OCI-LY3 (cell line): ENCODE data around the gene TRPM7.

Experiments used
- H2AFZ ChIP-seq: fragments of 200-600, 300-600 bp; shearing (Covaris generic); 2 replicates; pipeline ENCODE4 v1.6.0; 2014; ENCODE audit warnings: antibody characterized with exemption, low read depth, low read length
- H3K27ac ChIP-seq: fragments of 200-600, 300-600 bp; sonication (generic); 2 replicates; pipeline ENCODE4 v1.5.1; 2014; ENCODE audit warnings: mild to moderate bottlenecking, low read length, moderate library complexity, mixed read lengths
- H3K27me3 ChIP-seq: fragments of 200-600, 300-600 bp; sonication (generic); 2 replicates; pipeline ENCODE4 v1.6.1; 2014; ENCODE audit warnings: low read depth, low read length, mixed read lengths
- H3K36me3 ChIP-seq: fragments of 200-600, 300-600 bp; sonication (generic); replicated peaks from 2 replicates; pipeline ENCODE3; 2014; ENCODE audit warnings: low read depth, low read length, mixed read lengths
- H3K4me1 ChIP-seq: fragments of 300-600, 200-600 bp; sonication (generic); 2 replicates; pipeline ENCODE4 v1.6.1; 2014; ENCODE audit warnings: low read length, mixed read lengths
- H3K4me2 ChIP-seq: fragments of 200-600, 300-600 bp; sonication (generic); 2 replicates; pipeline ENCODE4 v1.6.1; 2014; ENCODE audit warnings: low read length, mixed read lengths
- H3K4me3 ChIP-seq: fragments of 300-600, 200-600 bp; sonication (generic); 2 replicates; pipeline ENCODE4 v1.5.1; 2014; ENCODE audit warnings: antibody characterized with exemption, mild to moderate bottlenecking, low read length, moderate library complexity
- H3K79me2 ChIP-seq: fragments of 300-600, 200-600 bp; shearing (Covaris generic); 2 replicates; pipeline ENCODE4 v1.6.1; 2014; ENCODE audit warnings: mild to moderate bottlenecking, low read length, mixed read lengths
- H3K9ac ChIP-seq: fragments of 300-600, 200-600 bp; shearing (Covaris generic); 2 replicates; pipeline ENCODE4 v1.6.0; 2014; ENCODE audit warnings: mild to moderate bottlenecking, low read length, moderate library complexity
- H3K9me3 ChIP-seq: fragments of 200-600, 300-600 bp; shearing (Covaris generic); 2 replicates; pipeline ENCODE4 v1.6.1; 2014; ENCODE audit warnings: low read length, mixed read lengths; ENCODE audit not compliant: insufficient read depth
- H4K20me1 ChIP-seq: fragments of 200-600, 300-600 bp; sonication (generic); 2 replicates; pipeline ENCODE4 v1.6.1; 2016; ENCODE audit warnings: low read length, mixed read lengths; ENCODE audit not compliant: insufficient read depth
- EZH2phosphoT487 ChIP-seq: fragments of 200-600 bp; shearing (Covaris generic); IDR thresholded peaks from 2 replicates; pipeline ENCODE4 v1.6.1; 2018; ENCODE audit warnings: antibody characterized with exemption, mixed run types, low read depth
- TF ChIP-seq, protein P1 (sequence below): fragments of 200-600, 300-600 bp; sonication (generic); IDR thresholded peaks from 2 replicates; pipeline ENCODE4 v1.5.1; 2014; ENCODE audit warnings: antibody characterized with exemption, low read length, low read depth

Gene TRPM7

DNA sequence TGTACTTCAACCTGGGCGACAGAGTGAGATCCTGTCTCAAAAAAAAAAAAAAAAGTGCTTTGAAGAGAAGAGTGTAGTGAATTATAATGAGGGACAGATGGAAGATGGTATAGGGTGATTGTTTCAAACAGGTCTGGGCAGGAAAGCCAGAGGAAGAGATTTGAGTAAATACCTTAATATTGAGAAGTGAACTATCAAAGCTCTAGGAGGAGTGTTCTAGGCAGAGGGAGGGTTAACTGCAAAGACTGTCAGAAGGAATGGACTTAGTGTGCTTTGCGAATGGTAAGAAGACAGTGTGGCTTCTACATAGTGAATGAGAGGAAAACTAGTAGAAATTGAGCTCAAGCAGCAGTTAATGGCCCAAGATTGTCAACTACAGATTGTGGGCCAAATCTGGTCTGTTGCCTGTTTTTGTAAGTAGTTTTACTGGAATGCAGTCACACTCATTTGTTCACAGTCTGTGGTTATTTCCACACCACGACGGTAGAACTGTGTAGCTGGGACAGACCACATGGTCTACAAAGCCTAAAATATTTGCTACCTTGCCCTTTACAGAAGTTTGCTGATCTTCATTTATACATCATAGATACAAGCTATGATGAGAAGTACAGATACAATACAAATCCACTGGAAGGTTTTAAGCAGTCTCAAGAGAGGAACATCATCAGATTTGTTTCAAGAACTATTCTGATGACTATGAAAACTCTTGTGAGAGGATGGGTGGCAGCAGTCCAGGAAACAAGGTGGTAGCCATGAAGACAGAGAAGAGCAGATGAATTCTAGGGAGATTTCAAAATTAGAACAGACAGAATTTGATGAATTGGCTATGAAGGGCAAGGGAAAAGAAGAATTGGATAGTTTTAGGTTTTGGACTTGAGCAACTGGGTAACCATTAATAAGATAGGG is 123.6 kb downstream of the TRPM7 start:
- Histone ChIP-seq H3K4me3 (no peak overlapping the region), H3K36me3 (peaks cover 23% of the 10 kb centered on the region), H3K79me2 (no peaks in the 10 kb centered on the region), H4K20me1 (no peaks in the 10 kb centered on the region), H3K4me2 (no peak overlapping the region), H3K27me3 (no peaks in the 10 kb centered on the region), H3K9me3 (no peaks in the 10 kb centered on the region), H3K9ac (no peak overlapping the region), H3K4me1 (no peaks in the 10 kb centered on the region), H2AFZ (no peak overlapping the region), H3K27ac (no peak overlapping the region)
- no peak for TF ChIP-seq EZH2phosphoT487
- TF ChIP-seq, protein P1, sequence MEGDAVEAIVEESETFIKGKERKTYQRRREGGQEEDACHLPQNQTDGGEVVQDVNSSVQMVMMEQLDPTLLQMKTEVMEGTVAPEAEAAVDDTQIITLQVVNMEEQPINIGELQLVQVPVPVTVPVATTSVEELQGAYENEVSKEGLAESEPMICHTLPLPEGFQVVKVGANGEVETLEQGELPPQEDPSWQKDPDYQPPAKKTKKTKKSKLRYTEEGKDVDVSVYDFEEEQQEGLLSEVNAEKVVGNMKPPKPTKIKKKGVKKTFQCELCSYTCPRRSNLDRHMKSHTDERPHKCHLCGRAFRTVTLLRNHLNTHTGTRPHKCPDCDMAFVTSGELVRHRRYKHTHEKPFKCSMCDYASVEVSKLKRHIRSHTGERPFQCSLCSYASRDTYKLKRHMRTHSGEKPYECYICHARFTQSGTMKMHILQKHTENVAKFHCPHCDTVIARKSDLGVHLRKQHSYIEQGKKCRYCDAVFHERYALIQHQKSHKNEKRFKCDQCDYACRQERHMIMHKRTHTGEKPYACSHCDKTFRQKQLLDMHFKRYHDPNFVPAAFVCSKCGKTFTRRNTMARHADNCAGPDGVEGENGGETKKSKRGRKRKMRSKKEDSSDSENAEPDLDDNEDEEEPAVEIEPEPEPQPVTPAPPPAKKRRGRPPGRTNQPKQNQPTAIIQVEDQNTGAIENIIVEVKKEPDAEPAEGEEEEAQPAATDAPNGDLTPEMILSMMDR: no peak

DNA sequence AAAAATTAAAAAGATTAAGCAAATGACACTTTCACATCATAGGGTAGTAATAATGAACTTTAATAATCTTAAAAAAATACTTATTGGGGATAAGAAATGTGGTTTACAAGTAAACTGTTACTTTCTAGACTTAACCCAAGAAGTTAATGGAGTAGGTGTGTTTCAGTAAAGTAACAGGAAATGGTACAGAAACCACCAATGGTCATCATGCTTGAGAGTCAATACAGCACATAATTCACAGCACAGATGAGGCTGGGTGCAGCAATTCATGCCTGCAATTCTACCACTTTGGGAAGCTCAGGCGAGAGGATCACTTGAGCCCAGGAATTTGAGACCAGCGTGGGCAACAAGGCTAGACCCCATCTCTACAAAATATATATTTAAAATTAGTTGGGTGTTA is 128.6 kb downstream of the TRPM7 start:
- no peaks in the 10 kb centered on the region for H3K4me1 ChIP-seq
- H2AFZ ChIP-seq: no peak overlapping the region
- no peak overlapping the region for H3K27ac ChIP-seq
- no peaks in the 10 kb centered on the region for H3K27me3 ChIP-seq
- no peak overlapping the region for H3K9ac ChIP-seq
- no peaks in the 10 kb centered on the region for H3K79me2 ChIP-seq
- no peak overlapping the region for H3K4me2 ChIP-seq
- H4K20me1 ChIP-seq: no peaks in the 10 kb centered on the region
- H3K4me3 ChIP-seq: no peak overlapping the region
- no peaks in the 10 kb centered on the region for H3K9me3 ChIP-seq
- H3K36me3 ChIP-seq: peaks cover 28% of the 10 kb centered on the region
- TF ChIP-seq, protein P1: no peak
- TF ChIP-seq EZH2phosphoT487: no peak

DNA sequence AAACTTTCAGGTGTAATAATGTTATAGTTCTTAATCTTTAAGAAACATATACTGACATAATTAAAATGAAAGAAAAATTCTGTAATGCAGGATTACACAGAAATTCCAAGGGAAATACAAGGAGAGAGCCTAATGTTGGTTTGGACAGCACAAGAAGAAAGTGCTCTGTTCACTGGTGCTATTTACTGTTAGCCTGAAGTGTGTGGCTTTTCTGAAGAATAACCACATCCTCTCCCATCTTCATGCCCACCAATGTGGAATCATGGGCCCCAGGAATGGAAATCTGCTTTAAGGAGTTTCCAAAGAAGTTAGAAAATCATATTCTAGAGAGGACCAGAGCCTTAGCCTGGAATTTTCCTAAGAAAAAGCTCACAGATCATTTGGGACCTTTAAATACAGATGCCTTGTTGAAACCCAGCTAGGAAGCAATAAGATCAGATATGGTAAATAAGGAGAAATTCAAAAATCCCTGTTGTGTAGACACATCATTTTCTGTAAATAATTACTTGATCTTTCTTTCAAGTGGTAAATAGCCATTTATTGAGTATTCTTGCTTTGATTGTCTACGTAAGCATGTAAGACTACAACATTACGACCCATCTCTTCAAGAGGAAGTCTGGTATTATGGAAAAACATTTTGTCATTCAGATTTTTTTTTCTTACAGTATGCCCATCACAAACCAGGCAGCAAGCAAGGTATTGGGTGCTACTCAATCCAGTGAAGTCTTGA is 129.8 kb downstream of the TRPM7 start:
- Histone ChIP-seq H3K27me3 (no peaks in the 10 kb centered on the region), H3K9me3 (no peaks in the 10 kb centered on the region), H3K4me1 (no peaks in the 10 kb centered on the region), H3K4me2 (no peak overlapping the region), H3K79me2 (no peaks in the 10 kb centered on the region), H3K27ac (no peak overlapping the region), H3K36me3 (peaks cover 25% of the 10 kb centered on the region), H2AFZ (no peak overlapping the region), H3K9ac (no peak overlapping the region), H4K20me1 (no peaks in the 10 kb centered on the region), H3K4me3 (no peak overlapping the region)
- TF ChIP-seq, protein P1: no peak
- TF ChIP-seq EZH2phosphoT487: no peak

DNA sequence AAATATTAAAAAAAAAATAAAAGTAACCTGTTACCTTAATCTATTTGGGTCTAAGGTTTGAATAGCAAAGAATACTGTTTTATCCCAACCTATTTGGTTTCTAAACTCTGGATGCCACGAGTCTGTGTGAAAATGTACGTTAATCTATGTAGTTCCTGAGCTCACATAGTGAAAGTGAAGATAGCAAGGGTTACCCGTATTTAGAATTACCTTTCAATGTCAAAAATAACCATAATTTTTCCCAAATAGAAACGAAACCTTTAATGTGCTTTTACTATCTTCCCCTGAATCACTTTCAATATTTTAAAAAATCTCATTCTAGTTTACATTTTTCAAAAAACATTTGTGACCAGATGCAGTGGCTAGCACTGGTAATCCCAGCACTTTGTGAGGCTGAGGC is 134.4 kb downstream of the TRPM7 start:
- H3K9ac ChIP-seq: no peak overlapping the region
- H3K36me3 ChIP-seq: peaks cover 12% of the 10 kb centered on the region
- H4K20me1 ChIP-seq: no peaks in the 10 kb centered on the region
- H3K27me3 ChIP-seq: no peaks in the 10 kb centered on the region
- no peak overlapping the region for H3K27ac ChIP-seq
- H2AFZ ChIP-seq: no peak overlapping the region
- no peak overlapping the region for H3K4me2 ChIP-seq
- H3K4me1 ChIP-seq: no peaks in the 10 kb centered on the region
- H3K79me2 ChIP-seq: no peaks in the 10 kb centered on the region
- H3K4me3 ChIP-seq: no peak overlapping the region
- no peak for TF ChIP-seq EZH2phosphoT487
- TF ChIP-seq, protein P1: no peak
- H3K9me3 ChIP-seq: no peaks in the 10 kb centered on the region
